ENCODE measurements around the gene GEN1. TPM values are rescaled to one million over a fixed set of nuclear protein-coding genes. Genes with fewer than 3 reads are reported as not detected.

GEN1 gene, protein sequence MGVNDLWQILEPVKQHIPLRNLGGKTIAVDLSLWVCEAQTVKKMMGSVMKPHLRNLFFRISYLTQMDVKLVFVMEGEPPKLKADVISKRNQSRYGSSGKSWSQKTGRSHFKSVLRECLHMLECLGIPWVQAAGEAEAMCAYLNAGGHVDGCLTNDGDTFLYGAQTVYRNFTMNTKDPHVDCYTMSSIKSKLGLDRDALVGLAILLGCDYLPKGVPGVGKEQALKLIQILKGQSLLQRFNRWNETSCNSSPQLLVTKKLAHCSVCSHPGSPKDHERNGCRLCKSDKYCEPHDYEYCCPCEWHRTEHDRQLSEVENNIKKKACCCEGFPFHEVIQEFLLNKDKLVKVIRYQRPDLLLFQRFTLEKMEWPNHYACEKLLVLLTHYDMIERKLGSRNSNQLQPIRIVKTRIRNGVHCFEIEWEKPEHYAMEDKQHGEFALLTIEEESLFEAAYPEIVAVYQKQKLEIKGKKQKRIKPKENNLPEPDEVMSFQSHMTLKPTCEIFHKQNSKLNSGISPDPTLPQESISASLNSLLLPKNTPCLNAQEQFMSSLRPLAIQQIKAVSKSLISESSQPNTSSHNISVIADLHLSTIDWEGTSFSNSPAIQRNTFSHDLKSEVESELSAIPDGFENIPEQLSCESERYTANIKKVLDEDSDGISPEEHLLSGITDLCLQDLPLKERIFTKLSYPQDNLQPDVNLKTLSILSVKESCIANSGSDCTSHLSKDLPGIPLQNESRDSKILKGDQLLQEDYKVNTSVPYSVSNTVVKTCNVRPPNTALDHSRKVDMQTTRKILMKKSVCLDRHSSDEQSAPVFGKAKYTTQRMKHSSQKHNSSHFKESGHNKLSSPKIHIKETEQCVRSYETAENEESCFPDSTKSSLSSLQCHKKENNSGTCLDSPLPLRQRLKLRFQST
- 44.4 TPM for total RNA-seq (ENCODE audit: unreplicated experiment)
- long read RNA-seq, partial matches to known transcripts, result 0 of 2 reads
- long read RNA-seq, other reads (novel, unspliced or antisense), result 1 of 2 reads

DNA sequence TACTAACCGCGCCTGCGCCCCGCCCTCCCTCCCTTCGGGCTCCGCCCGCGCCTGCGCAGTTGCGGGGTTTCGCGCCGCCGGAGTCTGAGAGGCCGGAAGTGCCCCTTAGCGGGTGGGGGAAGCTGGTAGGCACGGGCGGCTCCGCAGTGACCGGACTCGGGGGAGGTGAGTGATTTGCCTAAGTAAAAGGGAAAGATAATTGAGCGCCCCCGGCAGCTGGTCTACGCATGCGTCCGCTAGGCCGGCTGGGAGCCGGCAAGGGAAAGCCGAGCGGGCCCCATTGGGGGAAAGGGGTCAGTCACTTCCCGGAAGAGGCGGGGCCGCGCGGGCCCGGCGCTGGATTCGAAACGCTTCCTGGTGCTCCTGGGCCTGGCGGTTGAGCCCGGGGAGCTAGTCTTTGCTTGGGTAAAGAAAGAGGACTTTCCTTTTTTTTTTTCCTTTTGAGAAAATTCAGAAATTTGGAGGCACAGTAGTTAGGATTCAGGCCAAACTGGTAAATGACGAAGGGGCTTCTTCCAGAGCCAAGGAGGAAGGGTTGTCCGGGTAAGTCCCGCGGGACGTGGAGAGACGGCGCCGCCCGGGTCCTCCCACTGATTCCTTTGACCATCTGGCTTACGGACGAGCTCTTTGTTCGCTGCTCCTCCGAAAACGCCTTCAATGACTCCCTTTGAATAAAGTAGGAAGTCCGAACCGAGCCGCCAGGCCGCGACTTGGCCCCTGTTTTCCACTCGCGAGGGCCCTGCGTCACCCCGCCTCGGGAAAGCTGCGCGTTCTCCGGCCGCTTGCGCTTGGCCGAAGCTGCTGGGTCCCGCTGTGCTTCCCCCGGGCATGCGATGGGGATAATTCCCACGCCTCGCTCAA, at the start of gene GEN1, which contains the start of gene SMC6:
Gene GEN1, plus strand, starts transcription at position 336 of the 861 bp plus-strand sequence. CDS start 5,806 bp downstream, outside the sequence.
Gene SMC6, minus strand, starts transcription at position 8 of the 861 bp plus-strand sequence. CDS start 7,864 bp downstream, outside the sequence.
- peak; percentile 96 for DNase-seq
- H3K27me3 Mint-ChIP-seq (ENCODE audit: unreplicated experiment), result peaks cover 3% of the 10 kb centered on the region

DNA sequence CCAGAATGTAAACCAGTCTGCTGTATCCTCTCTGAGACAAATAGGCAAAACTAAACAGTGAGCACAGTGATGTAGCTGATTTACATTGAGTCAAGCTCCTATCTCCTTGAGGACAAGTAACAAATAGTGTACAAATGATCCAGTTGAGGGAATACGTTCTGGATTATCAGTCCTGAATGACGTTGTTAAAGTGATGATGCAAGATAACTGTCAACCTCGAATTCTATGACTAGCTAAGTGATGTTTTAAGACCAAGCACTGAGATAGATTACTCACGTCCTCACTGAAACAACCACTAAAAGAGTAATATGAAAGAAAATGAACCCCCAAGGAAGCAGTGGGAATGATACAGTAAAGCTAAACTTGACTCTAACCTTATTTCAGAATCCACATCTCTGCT, 47.1 kb upstream of the GEN1 start:
- TF ChIP-seq, protein P1, sequence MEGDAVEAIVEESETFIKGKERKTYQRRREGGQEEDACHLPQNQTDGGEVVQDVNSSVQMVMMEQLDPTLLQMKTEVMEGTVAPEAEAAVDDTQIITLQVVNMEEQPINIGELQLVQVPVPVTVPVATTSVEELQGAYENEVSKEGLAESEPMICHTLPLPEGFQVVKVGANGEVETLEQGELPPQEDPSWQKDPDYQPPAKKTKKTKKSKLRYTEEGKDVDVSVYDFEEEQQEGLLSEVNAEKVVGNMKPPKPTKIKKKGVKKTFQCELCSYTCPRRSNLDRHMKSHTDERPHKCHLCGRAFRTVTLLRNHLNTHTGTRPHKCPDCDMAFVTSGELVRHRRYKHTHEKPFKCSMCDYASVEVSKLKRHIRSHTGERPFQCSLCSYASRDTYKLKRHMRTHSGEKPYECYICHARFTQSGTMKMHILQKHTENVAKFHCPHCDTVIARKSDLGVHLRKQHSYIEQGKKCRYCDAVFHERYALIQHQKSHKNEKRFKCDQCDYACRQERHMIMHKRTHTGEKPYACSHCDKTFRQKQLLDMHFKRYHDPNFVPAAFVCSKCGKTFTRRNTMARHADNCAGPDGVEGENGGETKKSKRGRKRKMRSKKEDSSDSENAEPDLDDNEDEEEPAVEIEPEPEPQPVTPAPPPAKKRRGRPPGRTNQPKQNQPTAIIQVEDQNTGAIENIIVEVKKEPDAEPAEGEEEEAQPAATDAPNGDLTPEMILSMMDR (IDR thresholded peaks at IDR 0.05; ENCODE audit: partially characterized antibody, unreplicated experiment), result no peak
- Mint-ChIP-seq H3K4me1 (ENCODE audit: low read depth, unreplicated experiment) (no peaks in the 10 kb centered on the region), H3K36me3 (ENCODE audit: unreplicated experiment) (no peaks in the 10 kb centered on the region), H3K4me3 (ENCODE audit: unreplicated experiment) (no peak overlapping the region), H3K9me3 (ENCODE audit: unreplicated experiment) (no peaks in the 10 kb centered on the region), H3K27ac (ENCODE audit: unreplicated experiment) (no peak overlapping the region), H3K27me3 (ENCODE audit: unreplicated experiment) (no peaks in the 10 kb centered on the region)
- no peak for DNase-seq

More for the DNA sequence above, at the start of gene GEN1, which contains the start of gene SMC6:
- Mint-ChIP-seq H3K4me3 (ENCODE audit: unreplicated experiment) (peak within 1 kb of the TSS; percentile 97), H3K27ac (ENCODE audit: unreplicated experiment) (peak within 1 kb of the TSS; percentile 99), H3K9me3 (ENCODE audit: unreplicated experiment) (peaks cover 7% of the 10 kb centered on the region), H3K36me3 (ENCODE audit: unreplicated experiment) (no peaks in the 10 kb centered on the region), H3K4me1 (ENCODE audit: low read depth, unreplicated experiment) (peaks cover 17% of the 10 kb centered on the region)
- TF ChIP-seq, protein P1 (IDR thresholded peaks at IDR 0.05; ENCODE audit: partially characterized antibody, unreplicated experiment), result no peak

DNA sequence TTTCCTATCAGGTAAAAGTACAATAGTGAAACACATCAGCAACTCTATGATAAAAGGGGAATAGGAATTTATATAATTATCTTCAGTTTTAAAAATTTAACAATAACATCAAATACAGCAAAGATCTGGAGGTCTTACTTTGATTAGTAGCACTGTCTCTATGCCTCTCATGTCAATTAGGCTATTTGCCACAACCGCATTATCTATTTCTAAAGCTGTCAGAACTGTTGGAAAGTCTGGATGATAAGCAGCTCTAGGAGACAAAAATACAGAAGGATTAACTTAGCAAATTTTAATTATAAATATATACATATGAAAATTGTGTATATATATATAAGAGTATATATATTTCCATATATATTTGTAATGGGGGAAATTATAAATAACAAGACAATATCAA, 45.4 kb upstream of the GEN1 start:
- Mint-ChIP-seq H3K27me3 (ENCODE audit: unreplicated experiment) (no peaks in the 10 kb centered on the region), H3K4me3 (ENCODE audit: unreplicated experiment) (no peak overlapping the region), H3K27ac (ENCODE audit: unreplicated experiment) (no peak overlapping the region), H3K4me1 (ENCODE audit: low read depth, unreplicated experiment) (no peaks in the 10 kb centered on the region), H3K36me3 (ENCODE audit: unreplicated experiment) (no peaks in the 10 kb centered on the region), H3K9me3 (ENCODE audit: unreplicated experiment) (no peaks in the 10 kb centered on the region)
- no peak for DNase-seq
- TF ChIP-seq, protein P1 (IDR thresholded peaks at IDR 0.05; ENCODE audit: partially characterized antibody, unreplicated experiment), result no peak

DNA sequence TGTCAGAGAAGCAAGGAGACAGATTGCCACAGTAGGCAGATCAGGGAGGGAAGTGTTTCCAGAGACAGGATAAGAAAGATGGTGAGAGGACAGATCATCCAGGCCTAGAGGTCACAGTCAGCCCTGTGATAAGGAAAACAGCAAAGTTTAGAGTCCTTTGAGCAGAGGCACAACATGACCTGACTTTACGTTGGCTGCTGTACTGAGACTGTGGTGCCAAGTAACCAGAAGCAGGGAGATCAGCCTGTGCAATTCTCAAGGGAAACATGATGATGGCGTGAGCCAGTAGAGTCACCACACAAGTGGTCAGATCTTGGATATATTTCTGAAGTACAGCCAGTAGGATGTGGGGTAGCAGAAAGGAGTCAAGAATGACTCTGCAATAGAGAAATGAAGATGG, 44.0 kb upstream of the GEN1 start:
- no peak for DNase-seq
- no peak overlapping the region for H3K27ac Mint-ChIP-seq (ENCODE audit: unreplicated experiment)
- H3K4me1 Mint-ChIP-seq (ENCODE audit: low read depth, unreplicated experiment), result no peaks in the 10 kb centered on the region
- H3K9me3 Mint-ChIP-seq (ENCODE audit: unreplicated experiment), result no peaks in the 10 kb centered on the region
- H3K4me3 Mint-ChIP-seq (ENCODE audit: unreplicated experiment), result no peak overlapping the region
- no peaks in the 10 kb centered on the region for H3K36me3 Mint-ChIP-seq (ENCODE audit: unreplicated experiment)
- TF ChIP-seq, protein P1 (IDR thresholded peaks at IDR 0.05; ENCODE audit: partially characterized antibody, unreplicated experiment), result no peak
- H3K27me3 Mint-ChIP-seq (ENCODE audit: unreplicated experiment), result no peaks in the 10 kb centered on the region

All from glutamatergic neuron (in vitro differentiated cells).